Neural cell (in vitro differentiated cells): ENCODE results near the gene BUB3. TPM values are rescaled to one million over a fixed set of nuclear protein-coding genes. Genes with fewer than 3 reads are reported as not detected.

Experiments
- H2AFZ ChIP-seq: fragments of 200-600, 300-800 bp; sonication (generic), shearing (Covaris generic); 2 replicates; pipeline ENCODE4 v1.6.0; 2014; ENCODE audit warnings: low read depth, mild to moderate bottlenecking, antibody characterized with exemption, low read length, moderate library complexity
- H3F3A ChIP-seq: fragments of 200-600 bp; shearing (Covaris generic); 2 replicates; pipeline ENCODE4 v1.6.1; 2016; ENCODE audit warnings: mild to moderate bottlenecking, moderate library complexity, mixed read lengths, antibody characterized with exemption, low read length; ENCODE audit not compliant: insufficient read depth, poor library complexity, severe bottlenecking
- H3K27ac ChIP-seq: fragments of 200-600, 300-800 bp; sonication (generic), shearing (Covaris generic); 2 replicates; pipeline ENCODE4 v1.5.1; 2014; ENCODE audit warnings: mild to moderate bottlenecking, low read length, moderate library complexity
- H3K27me3 ChIP-seq: fragments of 300-800, 200-600 bp; sonication (generic), shearing (Covaris generic); 2 replicates; pipeline ENCODE4 v1.6.0; 2014; ENCODE audit warnings: mild to moderate bottlenecking, low read depth, low read length, moderate library complexity; ENCODE audit not compliant: insufficient read depth
- H3K36me3 ChIP-seq: fragments of 300-800, 200-600 bp; sonication (generic), shearing (Covaris generic); 2 replicates; pipeline ENCODE4 v1.5.1; 2014; ENCODE audit warnings: mild to moderate bottlenecking, antibody characterized with exemption, low read length, moderate library complexity; ENCODE audit not compliant: insufficient read depth
- H3K4me2 ChIP-seq: fragments of 300-800, 200-600 bp; sonication (generic), shearing (Covaris generic); 2 replicates; pipeline ENCODE4 v1.6.0; 2014; ENCODE audit warnings: mild to moderate bottlenecking, low read length
- H3K4me3 ChIP-seq: fragments of 300-800, 200-600 bp; sonication (generic), shearing (Covaris generic); 2 replicates; pipeline ENCODE4 v1.5.1; 2014; ENCODE audit warnings: mild to moderate bottlenecking, low read length, moderate library complexity
- H3K79me2 ChIP-seq: fragments of 200-600 bp; shearing (Covaris generic); replicated peaks from 2 replicates; pipeline ENCODE4 v1.6.0; 2014; ENCODE audit warnings: mild to moderate bottlenecking, low read length, moderate library complexity; ENCODE audit not compliant: insufficient read depth
- H3K9ac ChIP-seq: fragments of 300-800, 200-600 bp; sonication (generic), shearing (Covaris generic); 2 replicates; pipeline ENCODE4 v1.6.1; 2016; ENCODE audit warnings: mild to moderate bottlenecking, low read length, mixed read lengths
- H3K9me2 ChIP-seq: fragments of 200-600 bp; shearing (Covaris generic); 2 replicates; pipeline ENCODE4 v1.6.1; 2016; ENCODE audit warnings: mild to moderate bottlenecking, low read length, mixed read lengths; ENCODE audit not compliant: insufficient read depth
- H3K9me3 ChIP-seq: fragments of 200-600, 300-800 bp; sonication (generic), shearing (Covaris generic); 2 replicates; pipeline ENCODE4 v1.6.1; 2016; ENCODE audit warnings: mild to moderate bottlenecking, mixed run types, low read length, moderate library complexity, mixed read lengths
- H4K20me1 ChIP-seq: fragments of 200-600 bp; shearing (Covaris generic); 2 replicates; pipeline ENCODE4 v1.6.1; 2016; ENCODE audit warnings: mild to moderate bottlenecking, mixed run types; ENCODE audit not compliant: insufficient read depth
- EP300 ChIP-seq: fragments of 450-650 bp; conservative IDR thresholded peaks from 2 replicates; pipeline ENCODE4 v1.6.1; 2014; ENCODE audit warnings: antibody characterized with exemption, mild to moderate bottlenecking, moderate library complexity; ENCODE audit not compliant: poor library complexity, severe bottlenecking
- EZH2 ChIP-seq: fragments of 200-600, 300-800 bp; shearing (Covaris generic), sonication (generic); IDR thresholded peaks from 2 replicates; pipeline ENCODE4 v1.6.1; 2014; ENCODE audit warnings: antibody characterized with exemption, low read length, borderline replicate concordance, mild to moderate bottlenecking; ENCODE audit not compliant: insufficient read depth, poor library complexity, severe bottlenecking
- MXI1 ChIP-seq: fragments of 450-650 bp; conservative IDR thresholded peaks from 2 replicates; pipeline ENCODE4 v1.6.1; 2014; ENCODE audit warnings: antibody characterized with exemption, mild to moderate bottlenecking; ENCODE audit not compliant: poor library complexity, severe bottlenecking
- POLR2AphosphoS5 ChIP-seq: IDR thresholded peaks from 2 replicates; pipeline ENCODE4 v1.6.1; 2012
- RAD21 ChIP-seq: fragments of 450-650 bp; conservative IDR thresholded peaks from 2 replicates; pipeline ENCODE4 v1.6.1; 2014; ENCODE audit warnings: antibody characterized with exemption, mild to moderate bottlenecking, moderate library complexity
- SMC3 ChIP-seq: fragments of 450-650 bp; conservative IDR thresholded peaks from 2 replicates; pipeline ENCODE4 v1.6.1; 2014; ENCODE audit warnings: antibody characterized with exemption, mild to moderate bottlenecking, moderate library complexity; ENCODE audit not compliant: poor library complexity
- TAF1 ChIP-seq: IDR thresholded peaks from 2 replicates; pipeline ENCODE4 v1.6.1; 2012; ENCODE audit warnings: low read depth
- polyA plus RNA-seq: library from polyadenylated mRNA; depleted of rRNA; stranded (reverse); fragments of >200 nt; gene quantifications from 2 replicates; pipeline ENCODE4 v1.2.3, GENCODE V29; 2014
- TF ChIP-seq, protein P1 (sequence below): fragments of 450-650 bp; IDR thresholded peaks from 2 replicates; pipeline ENCODE4 v1.5.1; 2014; ENCODE audit warnings: antibody characterized with exemption, mild to moderate bottlenecking, moderate library complexity; ENCODE audit not compliant: poor library complexity, severe bottlenecking
- TF ChIP-seq, protein P2 (sequence below): IDR thresholded peaks from 2 replicates; pipeline ENCODE4 v1.6.1; 2012; ENCODE audit warnings: borderline replicate concordance

BUB3 gene
- polyA plus RNA-seq, 1 donor from 2014 or later = 162 TPM

DNA sequence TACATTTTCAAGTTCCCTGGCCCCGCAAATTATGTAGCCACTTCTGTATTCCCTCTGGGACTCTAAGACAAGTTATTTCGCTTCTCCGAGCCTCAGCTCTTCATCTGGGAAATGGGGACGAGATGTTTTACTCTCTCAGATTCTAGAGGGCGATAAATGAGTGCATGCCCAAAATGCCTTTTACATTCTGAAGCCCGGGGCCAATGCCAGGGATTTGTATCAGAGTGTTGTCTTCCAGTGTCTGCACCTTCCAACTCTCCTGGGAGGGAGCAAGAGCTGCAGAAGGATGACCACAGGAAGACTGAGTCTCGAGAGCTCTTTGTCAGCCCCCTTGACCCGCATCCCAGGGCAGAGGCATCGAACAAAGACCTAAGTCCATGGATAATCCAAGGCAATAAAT lies 39.9 kb downstream of the BUB3 start:
- Histone ChIP-seq H3K9ac (no peak overlapping the region), H3K27ac (no peak overlapping the region), H3K9me2 (no peaks in the 10 kb centered on the region), H3K4me3 (no peak overlapping the region), H3K79me2 (no peaks in the 10 kb centered on the region), H3K36me3 (no peaks in the 10 kb centered on the region), H3K27me3 (no peaks in the 10 kb centered on the region), H3K4me2 (no peak overlapping the region), H3F3A (no peaks in the 10 kb centered on the region), H3K9me3 (no peaks in the 10 kb centered on the region), H4K20me1 (no peaks in the 10 kb centered on the region), H2AFZ (no peak overlapping the region)
- TF ChIP-seq, protein P1, sequence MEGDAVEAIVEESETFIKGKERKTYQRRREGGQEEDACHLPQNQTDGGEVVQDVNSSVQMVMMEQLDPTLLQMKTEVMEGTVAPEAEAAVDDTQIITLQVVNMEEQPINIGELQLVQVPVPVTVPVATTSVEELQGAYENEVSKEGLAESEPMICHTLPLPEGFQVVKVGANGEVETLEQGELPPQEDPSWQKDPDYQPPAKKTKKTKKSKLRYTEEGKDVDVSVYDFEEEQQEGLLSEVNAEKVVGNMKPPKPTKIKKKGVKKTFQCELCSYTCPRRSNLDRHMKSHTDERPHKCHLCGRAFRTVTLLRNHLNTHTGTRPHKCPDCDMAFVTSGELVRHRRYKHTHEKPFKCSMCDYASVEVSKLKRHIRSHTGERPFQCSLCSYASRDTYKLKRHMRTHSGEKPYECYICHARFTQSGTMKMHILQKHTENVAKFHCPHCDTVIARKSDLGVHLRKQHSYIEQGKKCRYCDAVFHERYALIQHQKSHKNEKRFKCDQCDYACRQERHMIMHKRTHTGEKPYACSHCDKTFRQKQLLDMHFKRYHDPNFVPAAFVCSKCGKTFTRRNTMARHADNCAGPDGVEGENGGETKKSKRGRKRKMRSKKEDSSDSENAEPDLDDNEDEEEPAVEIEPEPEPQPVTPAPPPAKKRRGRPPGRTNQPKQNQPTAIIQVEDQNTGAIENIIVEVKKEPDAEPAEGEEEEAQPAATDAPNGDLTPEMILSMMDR = no peak
- TF ChIP-seq EZH2 (no peak), MXI1 (no peak), EP300 (no peak)

DNA sequence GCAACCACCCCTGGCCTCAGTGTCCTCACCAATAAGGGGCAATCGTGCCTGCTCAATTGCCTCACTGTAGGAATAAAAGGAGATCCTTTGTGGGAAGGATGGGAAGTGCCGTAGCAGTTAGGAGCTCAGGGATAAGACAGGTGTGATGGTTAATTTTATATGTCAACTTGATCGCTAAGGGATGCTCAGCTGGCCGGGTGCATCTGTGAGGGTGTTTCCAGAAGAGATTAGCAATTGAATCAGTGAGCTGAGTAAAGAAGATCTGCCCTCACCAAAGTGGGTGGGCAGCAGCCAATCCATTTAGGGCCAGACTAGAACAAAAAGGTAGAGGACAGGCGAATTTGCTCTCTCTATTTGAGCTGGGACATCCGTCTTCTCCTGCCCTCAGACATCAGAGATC lies 46.3 kb downstream of the BUB3 start:
- TF ChIP-seq, protein P2, sequence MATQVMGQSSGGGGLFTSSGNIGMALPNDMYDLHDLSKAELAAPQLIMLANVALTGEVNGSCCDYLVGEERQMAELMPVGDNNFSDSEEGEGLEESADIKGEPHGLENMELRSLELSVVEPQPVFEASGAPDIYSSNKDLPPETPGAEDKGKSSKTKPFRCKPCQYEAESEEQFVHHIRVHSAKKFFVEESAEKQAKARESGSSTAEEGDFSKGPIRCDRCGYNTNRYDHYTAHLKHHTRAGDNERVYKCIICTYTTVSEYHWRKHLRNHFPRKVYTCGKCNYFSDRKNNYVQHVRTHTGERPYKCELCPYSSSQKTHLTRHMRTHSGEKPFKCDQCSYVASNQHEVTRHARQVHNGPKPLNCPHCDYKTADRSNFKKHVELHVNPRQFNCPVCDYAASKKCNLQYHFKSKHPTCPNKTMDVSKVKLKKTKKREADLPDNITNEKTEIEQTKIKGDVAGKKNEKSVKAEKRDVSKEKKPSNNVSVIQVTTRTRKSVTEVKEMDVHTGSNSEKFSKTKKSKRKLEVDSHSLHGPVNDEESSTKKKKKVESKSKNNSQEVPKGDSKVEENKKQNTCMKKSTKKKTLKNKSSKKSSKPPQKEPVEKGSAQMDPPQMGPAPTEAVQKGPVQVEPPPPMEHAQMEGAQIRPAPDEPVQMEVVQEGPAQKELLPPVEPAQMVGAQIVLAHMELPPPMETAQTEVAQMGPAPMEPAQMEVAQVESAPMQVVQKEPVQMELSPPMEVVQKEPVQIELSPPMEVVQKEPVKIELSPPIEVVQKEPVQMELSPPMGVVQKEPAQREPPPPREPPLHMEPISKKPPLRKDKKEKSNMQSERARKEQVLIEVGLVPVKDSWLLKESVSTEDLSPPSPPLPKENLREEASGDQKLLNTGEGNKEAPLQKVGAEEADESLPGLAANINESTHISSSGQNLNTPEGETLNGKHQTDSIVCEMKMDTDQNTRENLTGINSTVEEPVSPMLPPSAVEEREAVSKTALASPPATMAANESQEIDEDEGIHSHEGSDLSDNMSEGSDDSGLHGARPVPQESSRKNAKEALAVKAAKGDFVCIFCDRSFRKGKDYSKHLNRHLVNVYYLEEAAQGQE = no peak
- TF ChIP-seq, protein P1 = no peak
- TF ChIP-seq TAF1 (no peak), EP300 (no peak), SMC3 (no peak), RAD21 (no peak), POLR2AphosphoS5 (no peak), EZH2 (no peak), MXI1 (no peak)
- Histone ChIP-seq H3K4me2 (no peak overlapping the region), H3K79me2 (no peaks in the 10 kb centered on the region), H3K9me3 (no peaks in the 10 kb centered on the region), H3K27me3 (no peaks in the 10 kb centered on the region), H2AFZ (no peak overlapping the region), H4K20me1 (no peaks in the 10 kb centered on the region), H3K4me3 (no peak overlapping the region), H3K36me3 (no peaks in the 10 kb centered on the region), H3F3A (no peaks in the 10 kb centered on the region), H3K27ac (no peak overlapping the region), H3K9ac (no peak overlapping the region), H3K9me2 (no peaks in the 10 kb centered on the region)
